ENCODE measurements around the gene GRAP2. TPM values are rescaled to one million over a fixed set of nuclear protein-coding genes. Genes with fewer than 3 reads are reported as not detected.

GRAP2 gene
- total and polyA plus RNA-seq, 2 of the 4 experiments (the other 2 are of a cell fraction) = not detected

GRCh38 chr22:39996732-39997131, 95.8 kb downstream of the GRAP2 start (continued):
- TF ChIP-seq NFE2L2 (IDR thresholded peaks at IDR 0.05; ENCODE audit: low read depth, low read length) (no peak), MAZ (IDR thresholded peaks at IDR 0.05; ENCODE audit: borderline replicate concordance, low read depth, low read length) (no peak), SMC3 (IDR thresholded peaks at IDR 0.05; ENCODE audit: low read depth, low read length) (no peak), RCOR1 (IDR thresholded peaks at IDR 0.05; ENCODE audit: insufficient replicate concordance, low read length) (no peak)

GRCh38 chr22:39997421-39997820, 96.5 kb downstream of the GRAP2 start:
- POLR2A ChIA-PET (ENCODE audit: unreplicated experiment) = no interaction called here
- dilution Hi-C loops (cut with HindIII; ENCODE audit: low sequenced_read_pairs, unreplicated experiment) = no loop called here
- H2BK120ac ChIP-seq (ENCODE audit: low read depth, low read length) = no peak overlapping the region
- peaks cover 49% of the 10 kb centered on the region for H3K27me3 ChIP-seq (ENCODE audit: control insufficient read depth, insufficient read depth, low read length)
- no TSS peak for BruUV-seq (replicated peaks)
- H4K91ac ChIP-seq (ENCODE audit: insufficient read depth, low read depth, low read length) = no peak overlapping the region
- no peak overlapping the region for H2BK15ac ChIP-seq (ENCODE audit: low read depth, low read length)
- TF ChIP-seq, protein P1, sequence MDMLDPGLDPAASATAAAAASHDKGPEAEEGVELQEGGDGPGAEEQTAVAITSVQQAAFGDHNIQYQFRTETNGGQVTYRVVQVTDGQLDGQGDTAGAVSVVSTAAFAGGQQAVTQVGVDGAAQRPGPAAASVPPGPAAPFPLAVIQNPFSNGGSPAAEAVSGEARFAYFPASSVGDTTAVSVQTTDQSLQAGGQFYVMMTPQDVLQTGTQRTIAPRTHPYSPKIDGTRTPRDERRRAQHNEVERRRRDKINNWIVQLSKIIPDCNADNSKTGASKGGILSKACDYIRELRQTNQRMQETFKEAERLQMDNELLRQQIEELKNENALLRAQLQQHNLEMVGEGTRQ (IDR thresholded peaks at IDR 0.05; ENCODE audit: low read depth, low read length) = no peak
- no peak for TF ChIP-seq BHLHE40 (IDR thresholded peaks at IDR 0.05; ENCODE audit: low read depth, low read length)
- H4K5ac ChIP-seq (ENCODE audit: low read depth, low read length) = no peak overlapping the region
- no peak overlapping the region for H3K4me3 ChIP-seq (ENCODE audit: insufficient read depth, low read depth, low read length)
- H3K79me1 ChIP-seq (ENCODE audit: low read depth in 1 of 2, low read length in 2 of 2) = no peaks in the 10 kb centered on the region
- H3K4me2 ChIP-seq (ENCODE audit: low read depth, low read length) = no peak overlapping the region
- H3K4ac ChIP-seq (ENCODE audit: low read depth, low read length) = no peak overlapping the region
- in situ Hi-C loops (cut with MboI; ENCODE audit: low sequenced_read_pairs) = no loop called here
- no peak overlapping the region for H2BK5ac ChIP-seq (ENCODE audit: low read depth, low read length, poor library complexity, severe bottlenecking)
- H3K56ac ChIP-seq (ENCODE audit: extremely low read depth, insufficient read depth, low read length) = no peak overlapping the region
- no peak overlapping the region for H3K18ac ChIP-seq (ENCODE audit: low read depth, low read length)
- H3K27ac ChIP-seq (ENCODE audit: insufficient read depth, low read length) = no peak overlapping the region
- ATAC-seq (ENCODE audit: low read depth) = no peak
- H3K36me3 ChIP-seq (ENCODE audit: control insufficient read depth, insufficient read depth, low read length) = no peaks in the 10 kb centered on the region
- no peak for DNase-seq
- no peak overlapping the region for H2AK9ac ChIP-seq (replicated peaks; ENCODE audit: low read depth, low read length, poor library complexity)
- CTCF ChIA-PET = no interaction called here
- intact Hi-C loops (cut with micrococcal nuclease) = no loop called here
- H4K8ac ChIP-seq (ENCODE audit: low read depth in 2 of 2, low read length in 2 of 2) = no peak overlapping the region
- no peak overlapping the region for H2BK20ac ChIP-seq (ENCODE audit: low read depth, low read length)
- H3K14ac ChIP-seq (replicated peaks; ENCODE audit: low read depth, low read length) = no peak overlapping the region
- peaks cover 4% of the 10 kb centered on the region for H3K4me1 ChIP-seq (ENCODE audit: control insufficient read depth, insufficient read depth, low read length)
- no peak overlapping the region for H2AFZ ChIP-seq (replicated peaks; ENCODE audit: low read length, poor library complexity)
- H3K9ac ChIP-seq (ENCODE audit: low read depth, low read length) = no peak overlapping the region
- no peak overlapping the region for H2AK5ac ChIP-seq (ENCODE audit: low read depth, low read length)
- no CpG with 5 or more reads among the region's 3 CpGs for WGBS, 2 experiments (ENCODE audit: extremely low coverage in 2 of 2, insufficient read length in 1 of 2)
- no peaks in the 10 kb centered on the region for H3K9me3 ChIP-seq (ENCODE audit: control insufficient read depth, insufficient read depth, low read length)
- H4K20me1 ChIP-seq (ENCODE audit: insufficient read depth, low read length) = no peaks in the 10 kb centered on the region
- H3K9me1 ChIP-seq (ENCODE audit: insufficient read depth, low read length) = no peaks in the 10 kb centered on the region; the same call in 1 of the 2 replicates
- H3K23ac ChIP-seq (ENCODE audit: low read depth, low read length) = no peak overlapping the region
